KMS-11 (cell line): Measurements from ENCODE around the gene SMARCC1.

Experiments used
- H2AFZ ChIP-seq: fragments of 200-600 bp; sonication (generic); 2 replicates; pipeline ENCODE4 v1.6.1; 2016; ENCODE audit warnings: antibody characterized with exemption, mixed run types, low read depth
- H3K27ac ChIP-seq: fragments of 200-600 bp; sonication (generic); 2 replicates; pipeline ENCODE4 v1.6.1; 2016; ENCODE audit warnings: mild to moderate bottlenecking, mixed run types
- H3K27me3 ChIP-seq: fragments of 200-600 bp; sonication (generic); 2 replicates; pipeline ENCODE4 v1.6.1; 2017; ENCODE audit warnings: mild to moderate bottlenecking, low read depth, mixed run types, moderate library complexity; ENCODE audit not compliant: insufficient read depth
- H3K36me3 ChIP-seq: fragments of 200-600 bp; sonication (generic); 2 replicates; pipeline ENCODE4 v1.6.1; 2017; ENCODE audit warnings: mild to moderate bottlenecking, mixed run types; ENCODE audit not compliant: insufficient read depth
- H3K4me1 ChIP-seq: fragments of 200-600 bp; sonication (generic); 2 replicates; pipeline ENCODE4 v1.6.1; 2016; ENCODE audit warnings: mild to moderate bottlenecking, low read depth, mixed run types; ENCODE audit not compliant: poor library complexity, severe bottlenecking
- H3K4me2 ChIP-seq: fragments of 200-600 bp; sonication (generic); 2 replicates; pipeline ENCODE4 v1.7.0; 2016; ENCODE audit warnings: mild to moderate bottlenecking, mixed run types
- H3K4me3 ChIP-seq: fragments of 200-600 bp; sonication (generic); IDR thresholded peaks from 2 replicates; pipeline ENCODE4 v1.6.1; 2017; ENCODE audit warnings: low read depth, low read length, mixed read lengths; ENCODE audit not compliant: insufficient read depth
- H3K79me2 ChIP-seq: fragments of 200-600 bp; sonication (generic); 2 replicates; pipeline ENCODE4 v1.6.1; 2016; ENCODE audit warnings: low read depth, mixed run types; ENCODE audit not compliant: insufficient read depth
- H3K9ac ChIP-seq: fragments of 200-600 bp; sonication (generic); 2 replicates; pipeline ENCODE4 v1.6.1; 2016; ENCODE audit warnings: mild to moderate bottlenecking, mixed run types
- H4K20me1 ChIP-seq: fragments of 200-600 bp; sonication (generic); 2 replicates; pipeline ENCODE4 v1.6.1; 2016; ENCODE audit warnings: mild to moderate bottlenecking, mixed run types; ENCODE audit not compliant: insufficient read depth
- TF ChIP-seq, protein P1 (sequence below): fragments of 200-600 bp; sonication (generic); conservative IDR thresholded peaks from 2 replicates; pipeline ENCODE4 v1.6.1; 2017; ENCODE audit warnings: low read depth, mild to moderate bottlenecking, antibody characterized with exemption, low read length, moderate library complexity, mixed read lengths

Gene SMARCC1

DNA sequence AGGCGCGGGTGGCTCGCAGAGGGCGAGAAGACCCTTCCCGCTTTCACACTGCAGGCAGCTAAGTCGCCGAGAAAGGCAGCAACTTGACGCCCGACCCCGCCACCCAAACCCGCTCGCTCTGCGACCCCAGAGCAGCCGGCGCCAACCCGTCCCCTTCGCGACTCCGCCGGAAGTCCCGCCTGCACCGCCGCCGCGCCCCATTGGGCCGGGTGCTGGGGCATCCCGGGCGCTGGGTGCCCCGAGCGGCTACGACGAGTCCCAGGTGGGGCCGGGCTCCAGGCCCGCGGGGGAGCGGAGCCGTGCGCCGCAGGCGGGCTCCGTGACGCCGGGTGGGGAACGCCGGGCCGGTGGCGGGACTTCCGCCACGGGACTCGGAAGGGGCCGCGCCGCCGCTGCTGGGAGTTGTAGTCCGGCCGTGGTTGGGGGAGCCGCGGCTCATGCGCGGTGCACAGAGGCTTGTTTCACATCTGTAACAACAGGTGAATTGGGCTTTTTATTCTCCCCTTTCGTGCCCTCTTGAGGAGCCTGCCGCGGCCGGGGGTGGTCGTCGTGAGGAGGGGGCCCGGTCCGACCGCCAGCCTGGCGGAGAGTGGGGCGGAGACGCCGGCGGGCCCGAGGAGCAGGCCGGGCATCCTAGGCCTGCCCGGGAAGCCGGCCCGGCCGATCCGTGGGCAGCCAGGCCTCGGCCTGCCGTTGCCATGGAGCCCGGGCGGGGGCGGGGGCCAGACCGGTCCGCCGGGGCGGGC lies 21.2 kb upstream of the SMARCC1 start, which contains the start of gene DHX30:
Gene DHX30, plus strand, starts transcription at position 405 of the 746 bp plus-strand sequence. CDS start 7,546 bp downstream, outside the sequence.
- peak within 1 kb of the TSS; percentile 76 for H3K4me2 ChIP-seq
- TF ChIP-seq, protein P1, sequence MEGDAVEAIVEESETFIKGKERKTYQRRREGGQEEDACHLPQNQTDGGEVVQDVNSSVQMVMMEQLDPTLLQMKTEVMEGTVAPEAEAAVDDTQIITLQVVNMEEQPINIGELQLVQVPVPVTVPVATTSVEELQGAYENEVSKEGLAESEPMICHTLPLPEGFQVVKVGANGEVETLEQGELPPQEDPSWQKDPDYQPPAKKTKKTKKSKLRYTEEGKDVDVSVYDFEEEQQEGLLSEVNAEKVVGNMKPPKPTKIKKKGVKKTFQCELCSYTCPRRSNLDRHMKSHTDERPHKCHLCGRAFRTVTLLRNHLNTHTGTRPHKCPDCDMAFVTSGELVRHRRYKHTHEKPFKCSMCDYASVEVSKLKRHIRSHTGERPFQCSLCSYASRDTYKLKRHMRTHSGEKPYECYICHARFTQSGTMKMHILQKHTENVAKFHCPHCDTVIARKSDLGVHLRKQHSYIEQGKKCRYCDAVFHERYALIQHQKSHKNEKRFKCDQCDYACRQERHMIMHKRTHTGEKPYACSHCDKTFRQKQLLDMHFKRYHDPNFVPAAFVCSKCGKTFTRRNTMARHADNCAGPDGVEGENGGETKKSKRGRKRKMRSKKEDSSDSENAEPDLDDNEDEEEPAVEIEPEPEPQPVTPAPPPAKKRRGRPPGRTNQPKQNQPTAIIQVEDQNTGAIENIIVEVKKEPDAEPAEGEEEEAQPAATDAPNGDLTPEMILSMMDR, result no peak
- H3K4me1 ChIP-seq, result peaks cover 14% of the 10 kb centered on the region
- H3K9ac ChIP-seq, result peak within 1 kb of the TSS; percentile 63
- peak within 1 kb of the TSS; percentile 14 for H3K4me3 ChIP-seq
- H3K27me3 ChIP-seq, result no peaks in the 10 kb centered on the region
- H3K36me3 ChIP-seq, result no peaks in the 10 kb centered on the region
- peak within 1 kb of the TSS; percentile 60 for H3K27ac ChIP-seq
- no peaks in the 10 kb centered on the region; the same call in 1 of the 2 replicates for H3K79me2 ChIP-seq
- no peaks in the 10 kb centered on the region for H4K20me1 ChIP-seq
- H2AFZ ChIP-seq, result peak within 1 kb of the TSS; percentile 75

DNA sequence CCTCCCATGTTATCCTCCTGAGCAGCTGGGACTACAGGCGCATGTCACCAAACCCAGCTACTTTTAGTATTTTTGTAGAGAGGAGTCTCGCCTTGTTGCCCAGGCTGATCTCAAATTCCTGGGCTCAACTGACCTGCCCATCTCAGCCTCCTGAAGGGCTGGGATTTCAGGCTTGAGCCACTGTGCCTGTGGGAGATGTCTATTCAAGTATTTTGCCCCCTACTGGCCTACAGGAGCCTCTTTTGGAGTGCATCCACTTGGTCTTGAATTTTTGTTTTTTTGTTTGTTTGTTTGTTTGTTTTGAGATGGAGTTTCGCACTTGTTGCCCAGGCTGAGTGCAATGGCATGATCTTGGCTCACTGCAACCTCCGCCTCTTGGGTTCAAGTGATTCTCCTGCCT lies 18.0 kb upstream of the SMARCC1 start:
- Histone ChIP-seq H3K79me2 (no peaks in the 10 kb centered on the region; the same call in 1 of the 2 replicates), H3K36me3 (no peaks in the 10 kb centered on the region), H4K20me1 (no peaks in the 10 kb centered on the region), H3K4me2 (no peak overlapping the region), H2AFZ (no peak overlapping the region), H3K9ac (no peak overlapping the region), H3K4me3 (no peak overlapping the region), H3K27ac (no peak overlapping the region), H3K27me3 (no peaks in the 10 kb centered on the region), H3K4me1 (peaks cover 14% of the 10 kb centered on the region)
- TF ChIP-seq, protein P1, result peak; percentile 32; the same call in 1 of the 2 replicates

DNA sequence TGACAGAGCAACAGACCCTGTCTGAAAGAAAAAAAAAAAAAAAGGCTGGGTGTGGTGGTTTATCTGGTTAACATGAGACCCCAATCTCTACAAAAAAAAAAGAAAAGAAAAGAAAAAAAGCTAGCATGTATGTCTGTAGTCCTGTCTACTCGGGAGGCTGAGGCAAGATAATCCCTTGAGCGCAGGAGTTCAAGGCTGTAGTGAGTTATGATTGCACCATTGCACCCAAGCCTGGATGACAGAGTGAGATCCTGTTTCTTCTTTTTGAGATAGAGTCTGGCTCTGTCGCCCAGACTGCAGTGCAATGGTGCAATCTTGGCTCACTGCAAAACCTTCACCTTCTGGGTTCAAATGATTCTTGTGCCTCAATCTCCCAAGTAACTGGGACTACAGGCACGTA lies 12.9 kb upstream of the SMARCC1 start:
- H3K79me2 ChIP-seq, result no peaks in the 10 kb centered on the region
- TF ChIP-seq, protein P1, result no peak
- H4K20me1 ChIP-seq, result no peaks in the 10 kb centered on the region
- no peak overlapping the region for H3K4me2 ChIP-seq
- H2AFZ ChIP-seq, result no peak overlapping the region
- H3K27me3 ChIP-seq, result no peaks in the 10 kb centered on the region
- H3K4me1 ChIP-seq, result no peaks in the 10 kb centered on the region
- no peak overlapping the region for H3K27ac ChIP-seq
- H3K9ac ChIP-seq, result no peak overlapping the region
- H3K4me3 ChIP-seq, result no peak overlapping the region
- no peaks in the 10 kb centered on the region for H3K36me3 ChIP-seq

DNA sequence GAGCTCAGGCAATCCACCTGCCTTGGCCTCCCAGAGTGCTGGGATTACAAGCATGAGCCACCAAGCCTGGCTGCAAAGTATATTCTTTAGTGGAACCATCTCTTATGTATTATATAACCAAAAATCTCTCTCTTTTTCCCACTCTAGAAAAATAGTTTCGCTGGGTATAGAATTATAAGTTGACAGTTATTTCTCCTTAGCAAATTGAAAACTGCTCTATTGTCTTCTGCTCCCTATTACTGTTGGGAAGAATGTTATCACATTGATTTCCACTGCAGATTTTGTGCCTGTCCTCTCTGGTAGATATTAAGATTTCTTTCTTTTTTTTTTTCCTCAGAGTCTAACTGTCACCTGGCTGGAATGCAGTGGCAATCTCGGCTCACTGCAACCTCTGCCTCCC lies 11.0 kb upstream of the SMARCC1 start:
- Histone ChIP-seq H3K9ac (no peak overlapping the region), H4K20me1 (no peaks in the 10 kb centered on the region), H3K27ac (no peak overlapping the region), H3K36me3 (no peaks in the 10 kb centered on the region), H3K79me2 (no peaks in the 10 kb centered on the region), H3K27me3 (no peaks in the 10 kb centered on the region), H3K4me3 (no peak overlapping the region), H3K4me2 (no peak overlapping the region), H2AFZ (no peak overlapping the region), H3K4me1 (no peaks in the 10 kb centered on the region)
- TF ChIP-seq, protein P1, result no peak
